Measurements from ENCODE around the gene RAB11FIP4.

DNA sequence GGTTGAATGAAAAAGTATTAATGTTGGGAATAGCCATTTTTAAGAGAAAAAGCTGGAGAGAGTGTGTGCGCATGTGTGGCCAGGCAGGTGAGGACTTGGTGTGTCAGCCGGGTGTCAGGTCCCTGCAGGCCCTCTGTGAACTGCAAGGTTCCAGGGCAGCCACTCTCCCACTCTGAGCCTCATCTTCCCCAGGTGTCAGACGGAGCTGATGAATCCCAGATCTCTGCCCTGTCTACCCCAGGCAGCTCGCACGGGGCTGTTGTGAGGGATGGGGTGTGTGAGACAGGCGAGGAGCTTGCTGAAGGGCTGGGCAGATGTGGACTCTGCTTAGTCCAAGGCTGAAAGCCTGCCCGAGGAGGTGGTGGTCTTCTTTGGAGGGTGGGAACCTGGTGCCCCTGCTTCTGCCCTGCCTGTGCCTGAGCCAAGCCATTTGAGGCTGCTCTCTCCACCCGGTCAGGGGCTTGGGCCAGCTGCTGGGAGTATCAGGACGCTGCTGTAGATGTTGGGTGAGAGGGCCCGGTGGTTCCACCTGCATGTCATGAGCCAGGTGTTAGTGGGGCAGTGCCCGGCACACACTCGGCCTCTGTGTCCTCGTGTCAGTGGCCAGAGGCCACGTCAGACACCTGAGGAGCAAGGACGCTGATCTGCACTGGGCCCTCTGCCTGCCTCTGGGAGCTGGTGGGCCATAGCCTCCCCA lies 122.4 kb downstream of the RAB11FIP4 start:
- TF ChIP-seq, protein P1, sequence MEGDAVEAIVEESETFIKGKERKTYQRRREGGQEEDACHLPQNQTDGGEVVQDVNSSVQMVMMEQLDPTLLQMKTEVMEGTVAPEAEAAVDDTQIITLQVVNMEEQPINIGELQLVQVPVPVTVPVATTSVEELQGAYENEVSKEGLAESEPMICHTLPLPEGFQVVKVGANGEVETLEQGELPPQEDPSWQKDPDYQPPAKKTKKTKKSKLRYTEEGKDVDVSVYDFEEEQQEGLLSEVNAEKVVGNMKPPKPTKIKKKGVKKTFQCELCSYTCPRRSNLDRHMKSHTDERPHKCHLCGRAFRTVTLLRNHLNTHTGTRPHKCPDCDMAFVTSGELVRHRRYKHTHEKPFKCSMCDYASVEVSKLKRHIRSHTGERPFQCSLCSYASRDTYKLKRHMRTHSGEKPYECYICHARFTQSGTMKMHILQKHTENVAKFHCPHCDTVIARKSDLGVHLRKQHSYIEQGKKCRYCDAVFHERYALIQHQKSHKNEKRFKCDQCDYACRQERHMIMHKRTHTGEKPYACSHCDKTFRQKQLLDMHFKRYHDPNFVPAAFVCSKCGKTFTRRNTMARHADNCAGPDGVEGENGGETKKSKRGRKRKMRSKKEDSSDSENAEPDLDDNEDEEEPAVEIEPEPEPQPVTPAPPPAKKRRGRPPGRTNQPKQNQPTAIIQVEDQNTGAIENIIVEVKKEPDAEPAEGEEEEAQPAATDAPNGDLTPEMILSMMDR (IDR thresholded peaks at IDR 0.05) = no peak
- TF ChIP-seq EZH2phosphoT487 (IDR thresholded peaks at IDR 0.05) (no peak), EZH2 (IDR thresholded peaks at IDR 0.05) (no peak)

All from neural progenitor cell (in vitro differentiated cells).